Gastrocnemius medialis (tissue), 4 donors: ENCODE results near the gene ADCY5. TPM values are rescaled to one million over a fixed set of nuclear protein-coding genes. Genes with fewer than 3 reads are reported as not detected.

Experiments used
- ATAC-seq, 2 donors: fragments of 150-250 bp; one replicate each; pipeline ENCODE4 v1.9.1; 2016
- DNase-seq, 2 donors: peaks; one replicate each; pipeline ENCODE4 v3.0.0-alpha.2; 2019
- H3K27ac ChIP-seq, 4 donors: fragments of 200-600 bp; sonication (generic); 1 replicate in 1 of 4; 2 replicates in 3 of 4; pipeline ENCODE4 v1.5.1; 2016 to 2018; ENCODE audit warnings: mild to moderate bottlenecking in 2 of 4, moderate library complexity in 1 of 4
- H3K27me3 ChIP-seq, 3 donors: fragments of 200-600 bp; sonication (generic) in 2 of 3; 1 replicate in 1 of 3; 2 replicates in 2 of 3; pipeline versions ENCODE4 v1.5.1 to v1.6.0; 2016 to 2019; ENCODE audit warnings: mild to moderate bottlenecking in 1 of 3, moderate library complexity in 1 of 3
- H3K36me3 ChIP-seq, 2 donors: fragments of 200-600 bp; sonication (generic) in 1 of 2; one replicate each; pipeline ENCODE4 v1.5.1; 2017 to 2018
- H3K4me1 ChIP-seq, 2 donors: fragments of 200-600 bp; sonication (generic) in 1 of 2; one replicate each; pipeline ENCODE4 v1.5.1; 2016 to 2017; ENCODE audit warnings: mild to moderate bottlenecking in 2 of 2
- H3K4me3 ChIP-seq, 4 donors: fragments of 200-600 bp; sonication (generic) in 3 of 4; 1 replicate in 1 of 4; 2 replicates in 3 of 4; pipeline ENCODE4 v1.5.1; 2016 to 2019; ENCODE audit warnings: mild to moderate bottlenecking in 2 of 4
- H3K9me3 ChIP-seq, 3 donors: fragments of 200-600 bp; sonication (generic) in 2 of 3; 1 replicate in 1 of 3; 2 replicates in 2 of 3; pipeline ENCODE4 v1.5.1; 2016 to 2019
- POLR2A ChIP-seq, 2 donors: fragments of 450-650 bp; IDR thresholded peaks; one replicate each; pipeline ENCODE4 v1.6.1; 2017; ENCODE audit warnings: antibody characterized with exemption in 2 of 2, mild to moderate bottlenecking in 2 of 2, moderate library complexity in 2 of 2
- in situ Hi-C, 4 donors: fragments of 200-750 bp; cut with MboI; loops; one replicate each; pipeline versions ENCODE4 v1.15.0 to v1.8.0; 2017; ENCODE audit warnings: low sequenced_read_pairs in 4 of 4
- intact Hi-C: fragments of 100-400 bp; cut with DNase I; formaldehyde crosslinking; loops from one replicate; pipeline ENCODE4 v1.15.1; 2023; ENCODE audit warnings: low total_unique reads
- total RNA-seq, 4 donors: library from RNA; depleted of rRNA; stranded (reverse); fragments of >200 nt; gene quantifications; one replicate each; pipeline versions ENCODE4 v1.1.0 to v1.2.3, GENCODE V29; 2016
- TF ChIP-seq, protein P1 (sequence below), 5 experiments: fragments of 450-650 bp in 3 of 5; fragments of 200-600 bp in 2 of 5; sonication (generic) in 2 of 5; IDR thresholded peaks in 4 of 5; conservative IDR thresholded peaks in 1 of 5; 1 replicate in 4 of 5; 2 replicates in 1 of 5; pipeline ENCODE4 v1.5.1; 2016 to 2019; ENCODE audit warnings: antibody characterized with exemption in 5 of 5, mild to moderate bottlenecking in 3 of 5, moderate library complexity in 3 of 5

Gene ADCY5
- total RNA-seq, 4 donors from 2014 or later = 1.0 to 6.4 (median 4.3) TPM

DNA sequence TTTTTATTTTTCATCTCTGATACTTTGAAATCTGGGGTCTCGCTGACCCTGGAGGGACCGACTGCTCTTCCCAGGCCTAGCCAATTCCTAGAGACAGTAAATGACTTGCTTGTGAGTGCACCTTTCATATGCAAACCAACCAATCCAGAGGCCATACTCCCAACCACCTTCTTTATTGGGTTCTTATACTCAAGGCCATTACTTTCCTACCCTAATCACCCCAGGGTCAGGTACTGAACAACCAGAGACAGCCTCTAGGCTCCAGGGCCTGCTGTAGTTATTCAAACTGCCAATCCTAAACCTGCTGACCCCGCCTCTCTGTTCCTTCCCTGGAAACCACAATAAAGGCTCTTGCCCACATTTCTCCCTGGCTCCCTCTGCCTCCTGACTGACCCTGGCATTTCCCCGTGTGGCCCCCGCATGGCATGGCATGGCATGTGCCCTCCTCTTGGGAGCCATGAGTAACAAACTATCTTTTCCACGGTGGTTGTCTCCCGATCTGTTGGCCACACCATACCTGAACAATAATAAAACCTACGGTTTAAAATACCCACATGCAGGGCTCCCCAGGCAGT is 42.9 kb downstream of the ADCY5 start:
- Histone ChIP-seq H3K4me1 (no peaks in the 10 kb centered on the region), H3K27ac (no peak overlapping the region), H3K9me3 (no peaks in the 10 kb centered on the region), H3K27me3 (no peaks in the 10 kb centered on the region), H3K4me3 (no peak overlapping the region), H3K36me3 (no peaks in the 10 kb centered on the region)
- ATAC-seq (no peak), DNase-seq (no peak)
- TF ChIP-seq, protein P1, sequence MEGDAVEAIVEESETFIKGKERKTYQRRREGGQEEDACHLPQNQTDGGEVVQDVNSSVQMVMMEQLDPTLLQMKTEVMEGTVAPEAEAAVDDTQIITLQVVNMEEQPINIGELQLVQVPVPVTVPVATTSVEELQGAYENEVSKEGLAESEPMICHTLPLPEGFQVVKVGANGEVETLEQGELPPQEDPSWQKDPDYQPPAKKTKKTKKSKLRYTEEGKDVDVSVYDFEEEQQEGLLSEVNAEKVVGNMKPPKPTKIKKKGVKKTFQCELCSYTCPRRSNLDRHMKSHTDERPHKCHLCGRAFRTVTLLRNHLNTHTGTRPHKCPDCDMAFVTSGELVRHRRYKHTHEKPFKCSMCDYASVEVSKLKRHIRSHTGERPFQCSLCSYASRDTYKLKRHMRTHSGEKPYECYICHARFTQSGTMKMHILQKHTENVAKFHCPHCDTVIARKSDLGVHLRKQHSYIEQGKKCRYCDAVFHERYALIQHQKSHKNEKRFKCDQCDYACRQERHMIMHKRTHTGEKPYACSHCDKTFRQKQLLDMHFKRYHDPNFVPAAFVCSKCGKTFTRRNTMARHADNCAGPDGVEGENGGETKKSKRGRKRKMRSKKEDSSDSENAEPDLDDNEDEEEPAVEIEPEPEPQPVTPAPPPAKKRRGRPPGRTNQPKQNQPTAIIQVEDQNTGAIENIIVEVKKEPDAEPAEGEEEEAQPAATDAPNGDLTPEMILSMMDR (IDR thresholded peaks at IDR 0.05 in 4 of 5, conservative IDR thresholded peaks at IDR 0.05 in 1 of 5) = no peak
- no peak for TF ChIP-seq POLR2A (IDR thresholded peaks at IDR 0.05)
- intact Hi-C loops = no loop called here
- in situ Hi-C loops = no loop called here

DNA sequence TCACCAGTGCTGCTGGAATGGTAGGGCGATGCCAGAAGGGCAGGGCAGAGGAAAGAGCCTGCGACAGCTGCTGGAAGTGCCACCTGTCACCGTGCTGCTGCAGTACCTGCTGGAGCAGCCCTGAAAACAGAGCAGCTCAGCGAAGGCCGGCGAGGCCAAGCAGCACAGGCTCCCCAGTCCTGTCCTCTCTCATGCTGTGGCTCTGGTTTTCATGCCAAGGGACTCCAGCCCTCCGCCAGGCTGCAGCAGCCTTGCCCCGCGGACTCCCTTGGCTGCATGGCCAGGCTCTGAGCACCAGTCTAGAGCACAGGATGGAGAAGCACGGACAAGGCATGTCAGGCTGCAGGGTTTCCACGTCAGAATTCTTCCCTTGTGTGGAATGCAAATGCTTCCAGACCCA is 43.9 kb downstream of the ADCY5 start:
- Histone ChIP-seq H3K36me3 (no peaks in the 10 kb centered on the region), H3K27me3 (no peaks in the 10 kb centered on the region), H3K9me3 (no peaks in the 10 kb centered on the region), H3K27ac (no peak overlapping the region), H3K4me3 (no peak overlapping the region), H3K4me1 (no peaks in the 10 kb centered on the region)
- in situ Hi-C loops = no loop called here
- no peak for ATAC-seq
- intact Hi-C loops = no loop called here
- TF ChIP-seq, protein P1 (IDR thresholded peaks at IDR 0.05 in 4 of 5, conservative IDR thresholded peaks at IDR 0.05 in 1 of 5) = no peak
- no peak for TF ChIP-seq POLR2A (IDR thresholded peaks at IDR 0.05)
- DNase-seq = no peak

DNA sequence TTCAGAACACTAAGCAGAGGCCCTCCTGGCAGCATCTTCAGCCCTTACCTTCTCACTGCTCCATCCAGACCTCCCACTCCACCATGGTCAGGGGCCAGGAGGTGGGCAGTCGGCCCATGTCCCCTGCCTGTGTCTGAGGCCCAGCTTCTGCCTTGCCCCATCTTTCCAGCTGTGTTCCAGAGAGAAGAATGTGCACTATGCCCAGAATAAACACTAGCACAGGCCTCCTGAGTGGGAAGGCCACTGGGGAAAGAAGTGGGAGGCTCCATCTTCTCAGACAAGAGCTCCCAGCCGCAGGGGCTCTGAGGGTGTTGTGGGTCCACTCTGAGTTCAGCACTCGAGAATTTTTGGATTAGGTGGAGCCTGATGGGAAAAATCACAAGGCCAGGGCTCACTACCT is 44.5 kb downstream of the ADCY5 start:
- DNase-seq = no peak
- TF ChIP-seq POLR2A (IDR thresholded peaks at IDR 0.05) = no peak
- TF ChIP-seq, protein P1 (IDR thresholded peaks at IDR 0.05 in 4 of 5, conservative IDR thresholded peaks at IDR 0.05 in 1 of 5) = no peak
- in situ Hi-C loops = no loop called here
- H3K4me3 ChIP-seq = no peak overlapping the region
- ATAC-seq = no peak
- H3K27ac ChIP-seq = no peak overlapping the region
- no peaks in the 10 kb centered on the region for H3K36me3 ChIP-seq
- intact Hi-C loops = no loop called here
- H3K27me3 ChIP-seq = no peaks in the 10 kb centered on the region
- H3K9me3 ChIP-seq = no peaks in the 10 kb centered on the region
- no peaks in the 10 kb centered on the region for H3K4me1 ChIP-seq

DNA sequence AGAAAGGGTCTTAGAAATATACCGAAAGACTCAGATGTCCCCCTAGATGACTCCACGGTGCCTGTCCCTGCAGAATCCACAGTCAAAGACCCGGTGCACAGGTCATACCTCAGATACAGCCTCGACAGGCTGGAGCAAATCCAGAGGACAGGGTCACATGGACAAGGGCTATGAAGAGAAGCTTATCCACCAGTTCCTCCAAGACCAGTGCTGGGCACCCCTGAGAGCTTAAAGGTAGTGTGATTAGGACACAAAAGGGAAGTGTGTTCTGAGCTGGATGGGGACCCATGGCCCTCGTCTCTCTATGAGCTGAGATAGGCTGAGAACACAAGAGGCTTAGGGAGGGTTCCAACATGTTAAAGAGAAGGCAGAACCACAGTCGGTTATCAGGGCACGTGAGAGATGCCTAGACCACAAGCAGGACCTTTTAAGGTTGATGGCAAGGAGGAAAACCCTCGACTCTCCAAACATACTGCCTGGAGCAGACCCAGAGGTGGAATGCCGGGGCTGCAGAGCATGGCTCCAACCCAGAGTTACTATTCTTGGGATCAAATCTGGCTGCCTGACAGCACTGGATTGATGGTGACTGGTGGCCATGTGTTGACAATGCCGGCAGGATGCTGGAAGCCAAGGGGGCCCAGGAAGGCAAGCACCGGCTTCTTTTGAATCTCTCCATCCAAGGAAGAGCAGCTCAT is 46.9 kb downstream of the ADCY5 start:
- Histone ChIP-seq H3K36me3 (no peaks in the 10 kb centered on the region), H3K27me3 (no peaks in the 10 kb centered on the region), H3K4me1 (peaks cover 0 to 3% of the 10 kb centered on the region in 2 donors), H3K27ac (no peak overlapping the region), H3K9me3 (no peaks in the 10 kb centered on the region), H3K4me3 (no peak overlapping the region)
- no peak for TF ChIP-seq POLR2A (IDR thresholded peaks at IDR 0.05)
- TF ChIP-seq, protein P1 (IDR thresholded peaks at IDR 0.05 in 4 of 5, conservative IDR thresholded peaks at IDR 0.05 in 1 of 5) = no peak
- intact Hi-C loops = no loop called here
- DNase-seq = no peak
- no peak for ATAC-seq
- in situ Hi-C loops = no loop called here
